ENCODE data around the gene CNTD1.
"Not testable (repeated sequence)": the region's sequence is repeated elsewhere in the genome, so short reads cannot be mapped to it uniquely, and the experiment has no call there.

CNTD1 gene

GRCh38 chr17:42846594-42847280 lies 48.1 kb downstream of the CNTD1 start:
- no peak for DNase-seq

DNA sequence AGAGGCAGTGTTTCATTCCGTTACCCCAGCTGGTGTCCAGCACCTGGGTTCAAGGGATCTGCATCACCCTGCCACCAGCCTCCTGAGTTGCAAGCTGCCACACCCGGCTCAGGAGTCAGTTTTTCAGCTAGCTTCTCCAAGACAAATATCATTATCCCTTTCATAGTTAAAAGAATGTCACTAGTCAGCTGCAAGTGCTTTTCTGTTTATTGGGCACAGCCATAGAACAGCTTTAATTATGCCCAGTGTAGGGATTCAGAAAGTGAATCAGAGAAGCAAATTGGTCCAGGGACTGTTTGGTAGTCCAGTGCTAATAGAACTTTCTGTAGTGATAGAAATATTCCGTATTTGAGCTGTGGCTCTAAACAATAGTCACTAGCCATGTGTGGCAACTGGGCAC lies 49.4 kb downstream of the CNTD1 start:
- DNase-seq = no peak

- no peak for DNase-seq
Observed at GRCh38 chr17:42849031-42849430, 50.4 kb downstream of the CNTD1 start.

GRCh38 chr17:42849451-42850181 lies 51.0 kb downstream of the CNTD1 start:
- DNase-seq = no peak

DNA sequence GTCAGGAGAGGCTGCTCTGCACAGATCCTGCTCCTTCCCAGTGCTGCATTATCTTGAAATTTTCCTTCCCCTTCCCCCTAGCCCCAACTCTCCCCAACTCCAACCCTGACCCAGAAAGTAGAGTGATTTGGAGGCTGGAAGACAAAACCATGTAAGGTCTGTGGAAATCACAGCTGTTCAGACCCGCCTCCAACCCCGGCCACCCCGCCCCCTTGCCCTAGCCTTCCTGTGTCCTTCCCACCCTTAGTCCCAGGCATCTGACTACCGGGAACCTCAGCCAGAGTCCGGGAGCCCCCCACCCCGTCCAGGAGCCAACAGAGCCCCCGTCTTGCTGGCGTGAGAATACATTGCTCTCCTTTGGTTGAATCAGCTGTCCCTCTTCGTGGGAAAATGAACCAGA lies 52.3 kb downstream of the CNTD1 start, which contains the start of gene AOC3:
TSS of gene AOC3 (plus strand) at position 246 of the 400 bp plus-strand sequence. CDS start at position 391, 145 bp downstream.
- DNase-seq = no peak

DNA sequence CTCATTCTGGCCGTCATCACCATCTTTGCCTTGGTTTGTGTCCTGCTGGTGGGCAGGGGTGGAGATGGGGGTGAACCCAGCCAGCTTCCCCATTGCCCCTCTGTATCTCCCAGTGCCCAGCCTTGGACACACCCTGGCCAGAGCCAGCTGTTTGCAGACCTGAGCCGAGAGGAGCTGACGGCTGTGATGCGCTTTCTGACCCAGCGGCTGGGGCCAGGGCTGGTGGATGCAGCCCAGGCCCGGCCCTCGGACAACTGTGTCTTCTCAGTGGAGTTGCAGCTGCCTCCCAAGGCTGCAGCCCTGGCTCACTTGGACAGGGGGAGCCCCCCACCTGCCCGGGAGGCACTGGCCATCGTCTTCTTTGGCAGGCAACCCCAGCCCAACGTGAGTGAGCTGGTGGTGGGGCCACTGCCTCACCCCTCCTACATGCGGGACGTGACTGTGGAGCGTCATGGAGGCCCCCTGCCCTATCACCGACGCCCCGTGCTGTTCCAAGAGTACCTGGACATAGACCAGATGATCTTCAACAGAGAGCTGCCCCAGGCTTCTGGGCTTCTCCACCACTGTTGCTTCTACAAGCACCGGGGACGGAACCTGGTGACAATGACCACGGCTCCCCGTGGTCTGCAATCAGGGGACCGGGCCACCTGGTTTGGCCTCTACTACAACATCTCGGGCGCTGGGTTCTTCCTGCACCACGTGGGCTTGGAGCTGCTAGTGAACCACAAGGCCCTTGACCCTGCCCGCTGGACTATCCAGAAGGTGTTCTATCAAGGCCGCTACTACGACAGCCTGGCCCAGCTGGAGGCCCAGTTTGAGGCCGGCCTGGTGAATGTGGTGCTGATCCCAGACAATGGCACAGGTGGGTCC lies 52.9 kb downstream of the CNTD1 start:
- not testable (repeated sequence) for DNase-seq

GRCh38 chr17:42852351-42852750 lies 53.7 kb downstream of the CNTD1 start:
- no peak for DNase-seq

DNA sequence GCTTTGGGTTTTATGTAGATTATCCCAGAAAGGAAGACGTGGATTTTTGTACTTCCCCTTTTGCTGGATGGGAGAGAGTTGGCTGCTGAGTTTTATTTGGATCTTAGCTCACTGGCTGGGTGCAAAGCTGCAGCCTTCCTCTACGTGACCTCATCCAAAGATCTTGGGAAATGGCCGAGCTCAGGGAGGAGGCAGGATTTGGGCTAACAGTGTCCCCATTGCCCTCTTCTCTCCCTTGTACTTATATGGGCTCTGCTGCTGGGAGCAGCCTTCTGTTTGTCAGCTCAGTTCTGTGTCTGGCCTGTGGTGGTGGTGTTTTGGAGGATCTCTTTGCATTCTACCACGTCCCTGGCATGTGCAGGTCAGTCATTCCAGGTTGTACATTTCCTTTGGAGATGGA lies 54.3 kb downstream of the CNTD1 start:
- DNase-seq = no peak

DNA sequence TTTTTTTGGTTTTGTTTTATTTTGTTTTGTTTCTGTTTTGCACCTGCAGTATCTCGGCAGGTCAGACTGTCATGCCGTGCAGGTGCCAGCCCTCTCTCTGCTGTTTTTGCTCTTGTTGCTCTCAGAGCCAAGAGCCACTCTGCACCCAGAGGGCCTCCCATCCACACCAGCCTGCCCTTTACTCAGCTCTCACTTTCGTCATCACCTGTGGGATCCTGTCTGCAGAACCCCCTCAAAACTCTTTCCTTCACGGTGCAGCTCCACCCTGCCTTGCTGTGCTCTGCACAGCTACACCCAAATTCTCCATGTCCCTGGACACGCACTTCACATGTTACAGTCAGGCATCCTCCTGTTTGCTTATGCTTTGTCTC lies 54.9 kb downstream of the CNTD1 start:
- DNase-seq = no peak

DNA sequence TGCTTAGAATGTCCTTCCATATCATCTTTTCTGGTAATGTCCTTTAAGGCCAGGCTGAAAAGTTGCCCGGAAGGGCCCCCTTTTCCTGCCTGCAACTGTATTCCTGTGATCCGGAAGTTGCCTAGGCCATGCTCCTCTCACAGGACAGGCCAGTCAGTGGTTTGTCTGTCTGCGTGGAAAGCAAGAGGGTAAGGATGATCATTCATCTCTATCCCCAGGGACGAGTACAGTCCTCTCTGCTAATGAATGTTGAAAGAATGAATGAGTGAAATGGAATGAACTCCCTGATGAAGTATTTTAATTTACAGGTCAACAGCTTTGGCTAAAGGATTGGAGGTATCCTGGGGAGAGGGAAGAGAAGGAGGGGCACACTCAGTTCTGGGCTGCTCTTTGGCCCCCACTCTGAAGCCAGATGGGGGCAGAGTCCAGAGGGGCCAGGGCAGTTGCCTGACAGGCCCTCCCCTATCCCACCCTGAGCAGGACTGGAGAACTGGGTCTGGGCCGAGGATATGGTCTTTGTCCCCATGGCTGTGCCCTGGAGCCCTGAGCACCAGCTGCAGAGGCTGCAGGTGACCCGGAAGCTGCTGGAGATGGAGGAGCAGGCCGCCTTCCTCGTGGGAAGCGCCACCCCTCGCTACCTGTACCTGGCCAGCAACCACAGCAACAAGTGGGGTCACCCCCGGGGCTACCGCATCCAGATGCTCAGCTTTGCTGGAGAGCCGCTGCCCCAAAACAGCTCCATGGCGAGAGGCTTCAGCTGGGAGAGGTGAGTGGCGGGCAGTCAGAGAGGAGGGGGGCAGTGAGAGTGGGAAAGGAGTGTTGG lies 55.5 kb downstream of the CNTD1 start:
- DNase-seq = no peak

GRCh38 chr17:42855048-42855596 lies 56.5 kb downstream of the CNTD1 start:
- no peak for DNase-seq

GRCh38 chr17:42856093-42856492 lies 57.4 kb downstream of the CNTD1 start:
- not testable (repeated sequence) for DNase-seq

GRCh38 chr17:42856516-42856915 lies 57.9 kb downstream of the CNTD1 start:
- DNase-seq = not testable (repeated sequence)

DNA sequence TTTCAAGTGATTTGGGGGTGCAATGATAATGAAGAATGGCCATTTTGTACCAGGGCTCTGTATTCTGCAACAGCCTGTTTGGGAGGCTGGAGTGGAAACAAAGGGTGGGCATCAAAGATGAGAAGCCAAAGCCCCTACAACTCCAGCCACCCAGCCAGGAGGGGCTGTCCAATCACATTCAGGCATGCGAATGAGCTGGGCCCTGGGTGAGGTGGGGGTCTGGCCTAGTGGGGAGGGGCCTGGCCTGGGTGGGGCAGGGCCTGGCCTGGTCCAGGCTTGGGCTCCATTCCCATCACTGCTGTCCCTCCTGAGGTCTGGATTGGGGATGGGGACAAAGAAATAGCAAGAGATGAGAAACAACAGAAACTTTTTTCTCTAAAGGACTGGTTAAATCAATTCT lies 58.7 kb downstream of the CNTD1 start:
- DNase-seq = no peak

Measured in OCI-M1 (cell line).